ACC112 (cell line): Measurements from ENCODE around the gene FAM227A.

Experiments
- H2AFZ ChIP-seq: fragments of 200-600 bp; sonication (generic); one replicate; pipeline ENCODE4 v1.6.0; 2017; ENCODE audit warnings: antibody characterized with exemption, low read length; ENCODE audit not compliant: unreplicated experiment
- H3K27ac ChIP-seq: fragments of 200-600 bp; sonication (generic); 2 replicates; pipeline ENCODE4 v1.5.1; 2014; ENCODE audit warnings: low read depth, mild to moderate bottlenecking, antibody characterized with exemption, low read length, moderate library complexity
- H3K27me3 ChIP-seq: fragments of 200-600 bp; sonication (generic); 2 replicates; pipeline ENCODE4 v1.6.1; 2014; ENCODE audit warnings: mild to moderate bottlenecking, antibody characterized with exemption, low read length, moderate library complexity, mixed read lengths; ENCODE audit not compliant: insufficient read depth
- H3K36me3 ChIP-seq: fragments of 200-600 bp; sonication (generic); 2 replicates; pipeline ENCODE4 v1.6.1; 2016; ENCODE audit warnings: mild to moderate bottlenecking, antibody characterized with exemption, low read length, moderate library complexity, mixed read lengths; ENCODE audit not compliant: insufficient read depth
- H3K4me1 ChIP-seq: fragments of 200-600 bp; sonication (generic); one replicate; pipeline ENCODE4 v1.6.1; 2016; ENCODE audit warnings: low read length, mixed read lengths; ENCODE audit not compliant: insufficient read depth, unreplicated experiment, control insufficient read depth
- H3K4me3 ChIP-seq: fragments of 200-600 bp; sonication (generic); 2 replicates; pipeline ENCODE4 v1.5.1; 2014; ENCODE audit warnings: mild to moderate bottlenecking, low read depth, low read length
- H3K79me2 ChIP-seq: fragments of 200-600 bp; sonication (generic); one replicate; pipeline ENCODE4 v1.6.0; 2016; ENCODE audit warnings: low read length; ENCODE audit not compliant: control insufficient read depth, unreplicated experiment, insufficient read depth

Gene FAM227A

DNA sequence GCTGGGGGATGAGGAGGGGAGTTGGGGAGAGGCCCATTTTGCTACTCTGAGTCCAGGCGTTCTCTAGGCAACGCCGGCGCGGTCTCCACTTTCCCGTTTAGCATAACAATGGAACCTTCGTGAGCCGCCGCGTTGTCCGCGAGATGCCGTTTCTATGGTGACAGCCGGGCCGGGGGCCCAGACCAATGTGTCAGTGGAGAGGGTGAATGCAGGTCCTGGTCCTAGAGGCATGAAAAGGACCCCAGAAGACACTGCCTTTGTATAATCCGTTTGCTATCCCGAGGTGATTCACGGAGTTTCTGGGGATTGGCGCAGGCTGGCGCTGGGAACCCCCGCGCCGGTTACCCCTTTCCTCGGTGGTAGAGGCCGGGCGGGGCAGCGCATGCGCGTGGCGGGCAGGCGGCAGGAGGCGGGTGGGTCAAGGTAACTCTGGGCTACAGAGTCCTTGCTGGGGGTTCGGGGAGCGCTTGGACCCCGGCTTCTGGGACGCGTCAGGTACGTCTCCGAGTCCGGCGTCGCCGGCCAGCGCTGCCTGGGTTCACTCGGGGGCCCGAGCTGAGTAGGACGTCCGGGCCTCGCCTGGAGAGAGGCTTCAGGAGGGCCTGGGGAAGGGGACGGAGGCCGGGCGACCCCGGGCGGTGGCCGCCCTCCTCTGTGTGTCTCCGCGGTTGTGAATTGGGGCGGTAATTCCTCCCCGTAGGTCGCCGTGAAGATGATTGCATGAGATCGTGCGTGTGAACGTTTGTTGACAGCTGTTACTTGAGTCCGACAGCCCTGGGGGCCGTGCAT, at the start of gene FAM227A, which contains the start of gene CBY1:
Gene FAM227A, minus strand, starts transcription at position 137 of the 789 bp plus-strand sequence. CDS start 6,224 bp downstream, outside the sequence.
Gene CBY1, plus strand, starts transcription at position 383 of the 789 bp plus-strand sequence. CDS start 11,417 bp downstream, outside the sequence.
- Histone ChIP-seq H2AFZ (peak within 1 kb of the TSS; percentile 96), H3K4me3 (peak within 1 kb of the TSS; percentile 95), H3K79me2 (peaks cover 4% of the 10 kb centered on the region), H3K27me3 (no peaks in the 10 kb centered on the region), H3K27ac (peak within 1 kb of the TSS; percentile 97), H3K36me3 (no peaks in the 10 kb centered on the region), H3K4me1 (no peaks in the 10 kb centered on the region)

DNA sequence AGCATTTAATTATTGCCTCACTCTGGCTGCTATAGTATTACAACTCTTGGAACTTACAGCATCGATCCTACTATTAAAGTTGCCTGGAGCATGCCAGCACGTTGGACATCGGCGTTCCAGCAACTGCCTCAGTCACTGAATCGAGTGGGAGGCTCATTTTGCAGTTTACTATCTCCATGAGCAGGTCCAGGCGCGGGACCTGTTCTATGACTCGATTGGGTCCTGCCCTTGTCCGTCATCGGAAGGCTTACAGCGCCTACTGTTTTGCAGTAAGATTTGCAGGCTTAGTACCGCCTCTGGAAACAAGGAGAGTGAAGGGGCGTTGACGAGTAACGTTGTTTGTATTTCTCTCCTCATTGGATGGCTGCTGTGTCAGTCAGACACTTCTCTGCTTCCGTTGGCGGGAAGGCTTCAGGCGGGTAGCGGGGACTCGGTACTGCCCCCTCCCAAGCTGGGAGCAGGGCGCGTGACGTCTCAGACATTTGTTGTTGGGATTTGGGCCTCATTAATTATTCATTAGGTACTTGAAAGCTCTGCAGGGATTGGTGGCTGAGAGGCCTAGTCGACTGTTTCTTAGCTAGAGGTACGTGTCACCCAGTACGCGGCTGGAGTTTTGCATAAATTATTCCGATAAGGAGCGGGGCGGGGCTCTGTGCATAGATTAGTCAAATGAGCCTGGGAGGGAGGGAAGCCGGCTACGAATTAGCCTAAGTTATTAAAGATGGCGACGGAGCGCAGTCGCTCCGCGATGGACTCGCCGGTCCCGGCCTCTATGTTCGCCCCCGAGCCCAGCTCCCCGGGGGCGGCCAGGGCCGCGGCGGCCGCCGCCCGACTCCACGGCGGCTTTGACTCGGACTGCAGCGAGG, 49.3 kb upstream of the FAM227A start, which contains the start of gene GTPBP1:
Gene GTPBP1, plus strand, starts transcription at position 710 of the 866 bp plus-strand sequence. Its CDS starts 12 bp downstream, at position 722.
- Histone ChIP-seq H3K79me2 (peaks cover 45% of the 10 kb centered on the region), H3K36me3 (no peaks in the 10 kb centered on the region), H3K27ac (peak within 1 kb of the TSS; percentile 79), H3K4me3 (peak within 1 kb of the TSS; percentile 89), H2AFZ (peak within 1 kb of the TSS; percentile 98), H3K4me1 (peaks cover 19% of the 10 kb centered on the region), H3K27me3 (no peaks in the 10 kb centered on the region)

DNA sequence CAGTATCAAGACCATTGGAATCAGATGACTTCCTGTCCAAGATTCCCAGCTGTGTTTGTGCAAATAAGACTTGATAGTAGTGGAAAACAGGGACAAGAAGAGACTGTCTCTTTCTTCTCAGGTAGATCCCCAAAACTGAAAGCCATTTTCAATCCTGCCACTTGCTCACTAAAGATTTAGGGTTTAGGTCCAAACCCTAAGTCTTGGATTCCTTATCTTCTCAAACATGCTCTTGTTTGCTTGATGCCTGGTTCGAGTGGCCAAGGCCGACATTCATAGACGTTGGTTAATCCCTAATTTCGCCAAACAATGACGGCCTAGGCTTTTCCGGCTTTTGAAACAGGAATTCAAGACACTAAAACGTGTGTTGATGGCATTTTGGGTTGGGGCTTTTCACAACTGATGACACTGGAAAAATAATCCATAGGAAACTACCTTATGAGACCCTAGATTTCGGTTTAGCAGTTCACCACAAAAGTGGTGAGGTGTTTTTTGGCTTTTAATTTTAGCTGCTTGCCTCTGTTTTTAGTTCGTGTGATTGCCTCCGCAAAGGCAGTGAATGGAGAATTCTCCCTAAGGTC, 48.6 kb upstream of the FAM227A start:
- no peaks in the 10 kb centered on the region for H3K36me3 ChIP-seq
- H2AFZ ChIP-seq = peak overlapping the region; percentile 98
- H3K4me3 ChIP-seq = peak overlapping the region; percentile 76
- peak overlapping the region; percentile 79 for H3K27ac ChIP-seq
- H3K79me2 ChIP-seq = peaks cover 45% of the 10 kb centered on the region
- H3K27me3 ChIP-seq = no peaks in the 10 kb centered on the region
- H3K4me1 ChIP-seq = peaks cover 19% of the 10 kb centered on the region

DNA sequence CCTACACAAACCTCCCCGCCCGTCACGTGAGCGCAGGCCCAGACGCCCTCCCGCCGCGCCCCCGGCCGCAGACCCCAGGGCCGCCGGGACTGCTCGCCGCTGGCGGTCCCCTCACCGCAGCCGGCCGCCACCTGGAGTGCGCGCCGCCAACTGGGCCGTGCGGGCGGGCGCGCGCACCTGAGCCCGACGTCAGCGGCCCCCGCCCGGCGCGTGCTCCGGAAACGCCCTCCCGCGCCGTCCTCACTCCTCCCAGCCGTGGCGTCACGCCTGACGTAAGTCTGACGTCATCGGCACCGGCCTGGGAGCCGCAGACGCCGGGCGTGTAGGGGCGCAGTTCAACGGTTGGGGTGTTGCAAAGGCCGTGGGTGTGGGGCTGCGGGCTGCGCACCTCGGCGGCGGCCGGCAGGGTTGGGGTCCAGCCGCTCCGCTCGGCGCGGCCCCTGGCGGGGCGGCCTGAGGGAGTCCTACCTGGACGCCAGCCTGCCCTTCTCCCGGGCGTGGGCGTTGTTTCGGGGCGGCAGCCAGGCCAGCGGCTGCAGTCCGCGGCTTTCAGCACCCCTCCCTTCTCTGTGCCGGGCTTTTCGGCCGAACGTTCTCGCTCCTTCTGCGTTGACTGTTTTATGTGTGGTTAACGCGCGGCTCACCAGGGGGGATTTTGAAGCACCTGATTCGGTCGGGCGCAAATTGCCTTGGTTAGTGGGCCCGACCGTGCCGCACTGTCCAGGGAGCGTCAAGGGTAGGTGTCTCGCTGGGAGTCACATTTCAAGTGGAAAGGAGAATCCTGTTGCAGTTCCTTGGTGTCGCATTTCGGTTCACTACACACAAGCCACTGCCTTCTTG, 44.8 kb upstream of the FAM227A start, which contains the start of gene JOSD1:
Gene JOSD1, minus strand, starts transcription at position 155 of the 840 bp plus-strand sequence. CDS start 956 bp downstream, outside the sequence.
- H3K27ac ChIP-seq = peak within 1 kb of the TSS; percentile 93
- peak within 1 kb of the TSS; percentile 94 for H3K4me3 ChIP-seq
- H3K79me2 ChIP-seq = peaks cover 40% of the 10 kb centered on the region
- H3K4me1 ChIP-seq = peaks cover 32% of the 10 kb centered on the region
- no peaks in the 10 kb centered on the region for H3K27me3 ChIP-seq
- H3K36me3 ChIP-seq = no peaks in the 10 kb centered on the region
- H2AFZ ChIP-seq = peak within 1 kb of the TSS; percentile 33

DNA sequence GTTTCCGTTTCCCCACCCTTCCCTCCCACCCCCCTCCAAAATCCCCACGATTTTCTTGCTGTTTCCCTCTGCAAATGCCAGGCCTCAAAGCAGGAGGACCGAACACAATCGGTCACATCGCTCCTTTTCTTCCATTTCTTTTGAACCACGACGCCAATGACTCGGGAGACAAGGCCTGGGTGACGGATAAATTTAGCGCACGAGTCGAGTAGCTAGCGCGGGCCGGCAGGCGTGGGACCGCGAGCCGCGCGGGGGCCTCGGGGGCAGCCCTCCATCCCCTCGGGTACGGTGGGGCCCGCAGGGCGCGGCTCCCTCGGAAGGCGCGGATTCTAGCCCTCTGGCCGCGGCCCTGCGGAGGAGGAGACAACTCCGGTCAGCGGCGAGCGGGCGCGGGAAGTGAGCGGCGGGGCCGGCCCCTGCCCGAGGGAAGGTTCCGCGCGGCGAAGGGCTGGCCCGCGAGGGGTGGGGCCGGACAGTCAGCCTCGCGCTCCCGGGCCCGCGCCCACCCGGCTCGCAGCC, 44.1 kb upstream of the FAM227A start:
- no peak overlapping the region for H2AFZ ChIP-seq

DNA sequence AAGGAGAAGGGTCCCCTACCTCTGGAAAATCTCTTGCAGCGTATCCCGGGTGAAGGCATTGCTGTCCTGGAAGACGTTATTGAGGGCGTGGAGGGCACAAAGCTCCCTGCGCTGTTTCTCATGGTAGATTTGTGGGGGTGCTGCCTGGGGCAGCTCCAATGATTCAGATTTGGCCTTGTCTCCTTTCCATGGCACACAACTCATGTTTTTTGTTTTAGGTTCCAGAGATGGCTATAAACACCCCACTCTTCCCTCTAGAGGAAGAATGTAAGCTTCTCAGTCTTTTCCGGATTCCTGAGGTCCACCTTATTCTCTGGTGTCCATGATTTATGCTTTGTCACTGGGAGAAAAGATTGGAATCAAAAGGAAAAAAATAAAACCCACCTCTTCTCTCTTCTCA, 43.6 kb upstream of the FAM227A start:
- Histone ChIP-seq H3K27ac (peak overlapping the region; percentile 93), H3K79me2 (peaks cover 50% of the 10 kb centered on the region)

More for the DNA sequence above, 44.1 kb upstream of the FAM227A start:
- H3K36me3 ChIP-seq = no peaks in the 10 kb centered on the region
- H3K27ac ChIP-seq = peak overlapping the region; percentile 93
- peaks cover 35% of the 10 kb centered on the region for H3K4me1 ChIP-seq
- H3K4me3 ChIP-seq = peak overlapping the region; percentile 94
- H3K27me3 ChIP-seq = no peaks in the 10 kb centered on the region
- H3K79me2 ChIP-seq = peaks cover 45% of the 10 kb centered on the region

DNA sequence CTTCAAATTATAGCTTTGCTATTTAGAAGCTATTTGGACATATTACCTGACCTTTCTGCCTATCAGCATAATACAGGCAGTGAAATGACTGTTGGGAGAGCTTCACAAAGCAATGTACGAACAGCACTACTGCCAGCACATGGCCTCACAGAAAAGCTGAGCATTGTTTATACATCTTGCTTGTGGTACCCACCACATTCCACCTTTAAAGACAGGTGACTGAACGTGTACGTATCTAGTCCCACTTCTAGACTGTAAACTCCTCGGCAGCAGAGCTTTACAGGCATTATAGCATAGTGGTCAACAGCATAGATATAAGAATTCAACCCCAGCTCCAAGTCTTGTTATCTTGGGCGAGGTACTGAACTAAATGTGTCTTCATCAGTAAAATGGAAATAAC, 43.0 kb upstream of the FAM227A start:
- no peaks in the 10 kb centered on the region for H3K27me3 ChIP-seq
- no peaks in the 10 kb centered on the region for H3K36me3 ChIP-seq
- H3K79me2 ChIP-seq = peaks cover 56% of the 10 kb centered on the region
- H3K4me1 ChIP-seq = peaks cover 36% of the 10 kb centered on the region
- no peak overlapping the region for H2AFZ ChIP-seq
- H3K4me3 ChIP-seq = peak overlapping the region; percentile 94
- H3K27ac ChIP-seq = peak overlapping the region; percentile 93

More for the DNA sequence above, 43.6 kb upstream of the FAM227A start:
- Histone ChIP-seq H2AFZ (no peak overlapping the region), H3K27me3 (no peaks in the 10 kb centered on the region), H3K4me3 (peak overlapping the region; percentile 94), H3K4me1 (peaks cover 37% of the 10 kb centered on the region), H3K36me3 (no peaks in the 10 kb centered on the region)

DNA sequence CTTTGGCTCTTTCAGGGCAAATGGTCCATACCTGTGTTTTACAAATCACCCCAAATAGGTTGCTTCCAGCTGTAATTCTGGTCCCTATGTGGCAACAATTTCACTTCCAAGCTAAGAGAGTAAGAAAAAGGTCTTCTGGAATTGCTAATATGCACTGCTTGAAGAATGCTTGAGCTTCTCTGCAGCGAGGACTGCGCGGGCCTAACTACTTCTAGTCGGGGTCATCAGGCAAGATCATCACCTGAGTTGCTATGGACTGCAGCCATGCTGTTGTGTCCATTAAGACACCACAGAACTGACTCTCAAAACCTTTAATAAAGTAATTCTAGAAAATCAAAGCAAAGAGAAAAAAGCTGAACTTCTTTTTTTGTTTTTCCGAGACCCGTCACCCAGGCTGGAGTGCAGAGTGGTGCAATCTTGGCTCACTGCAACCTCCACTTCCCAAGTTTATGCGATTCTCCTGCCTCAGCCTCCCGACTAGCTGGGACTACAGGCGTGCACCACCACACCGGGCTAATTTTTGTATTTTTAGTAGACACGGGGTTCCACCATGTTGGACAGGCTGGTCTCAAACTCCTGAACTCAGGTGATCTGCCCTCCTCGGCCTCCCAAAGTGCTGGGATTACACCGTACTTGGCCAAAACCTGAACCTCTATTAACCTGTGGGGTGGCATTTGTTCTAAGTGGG, 42.4 kb upstream of the FAM227A start:
- Histone ChIP-seq H3K36me3 (no peaks in the 10 kb centered on the region), H3K4me1 (peaks cover 38% of the 10 kb centered on the region), H3K79me2 (peaks cover 62% of the 10 kb centered on the region)

DNA sequence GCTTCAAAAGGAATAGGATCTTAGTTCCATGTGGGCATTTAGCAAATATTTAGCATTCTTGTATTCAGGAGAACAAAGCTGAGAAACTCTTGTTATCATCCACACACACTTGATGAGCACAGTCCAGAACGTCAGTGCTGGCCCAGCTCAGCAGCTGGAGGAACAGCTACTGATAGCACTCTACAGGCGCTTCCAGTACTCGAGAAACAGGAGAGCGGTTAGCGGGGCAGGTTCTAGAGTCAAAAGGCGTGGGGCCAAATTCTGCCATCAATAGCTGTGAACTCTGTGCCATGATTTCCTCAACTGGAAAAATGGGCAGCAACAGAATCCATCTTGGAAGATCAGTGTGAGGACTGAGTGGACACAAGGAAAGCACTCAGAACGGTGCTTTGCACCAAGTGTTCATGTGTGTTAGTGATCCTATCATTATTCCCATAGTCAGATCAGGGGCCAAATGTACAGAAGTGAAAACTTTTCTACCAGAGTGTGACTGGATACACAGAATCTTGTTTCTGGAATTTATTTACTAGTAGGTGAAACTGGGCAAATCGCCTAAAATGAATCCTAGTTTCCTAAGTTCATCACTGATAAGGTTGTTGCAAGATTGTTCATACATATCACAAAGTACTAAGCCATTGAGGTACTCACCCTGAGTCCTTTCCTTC, 41.4 kb upstream of the FAM227A start:
- H3K4me3 ChIP-seq = peak overlapping the region; percentile 94
- H3K79me2 ChIP-seq = peaks cover 70% of the 10 kb centered on the region
- H3K4me1 ChIP-seq = peaks cover 38% of the 10 kb centered on the region
- H3K27me3 ChIP-seq = no peaks in the 10 kb centered on the region
- H2AFZ ChIP-seq = no peak overlapping the region
- H3K27ac ChIP-seq = peak overlapping the region; percentile 89
- no peaks in the 10 kb centered on the region for H3K36me3 ChIP-seq

More for the DNA sequence above, 42.4 kb upstream of the FAM227A start:
- Histone ChIP-seq H3K27ac (0 out of 2 replicates have a peak overlapping the region, but pooled peaks have one; percentile 93), H3K27me3 (no peaks in the 10 kb centered on the region), H3K4me3 (peak overlapping the region; percentile 94), H2AFZ (no peak overlapping the region)
